CD4-positive, alpha-beta T cell (primary cell): ENCODE data around the gene TXNDC2. TPM values are rescaled to one million over a fixed set of nuclear protein-coding genes. Genes with fewer than 3 reads are reported as not detected.
A peak's percentile ranks its signal among the peaks of the same experiment; 100 is the strongest.

Experiments used
- ATAC-seq: fragments of 200-7000 bp; cut with Tn5 transposase; one replicate; pipeline ENCODE4 v1.10.0; 2022; ENCODE audit warnings: mild to moderate bottlenecking; ENCODE audit not compliant: poor library complexity
- CTCF ChIA-PET: fragments of 350-600 bp; sonication (Branson Sonifier 250); formaldehyde crosslinking; loops from one replicate; lab custom pipeline; 2021; ENCODE audit warnings: antibody characterized with exemption, inconsistent platforms; lab: Charles Lee
- POLR2A ChIA-PET: fragments of 350-600 bp; sonication (Branson Sonifier 250); formaldehyde crosslinking; loops from one replicate; lab custom pipeline; 2021; ENCODE audit warnings: antibody characterized with exemption, inconsistent platforms; lab: Charles Lee
- DNase-seq, 14 experiments: peaks; one replicate each; pipeline ENCODE4 v3.0.0-alpha.2; 2013 to 2020; ENCODE audit warnings: mixed read lengths in 2 of 14
- H3K27ac ChIP-seq, 2 donors: one replicate each; pipeline versions ENCODE4 v1.5.1 to v1.7.0; 2013; ENCODE audit warnings: low read length in 2 of 2, low read depth in 1 of 2, mild to moderate bottlenecking in 1 of 2
- H3K27me3 ChIP-seq, 2 experiments: 1 replicate in 1 of 2; 2 replicates in 1 of 2; pipeline versions ENCODE4 v1.6.1 to v1.7.0; 2013; ENCODE audit warnings: low read length in 2 of 2, control low read depth in 1 of 2, mild to moderate bottlenecking in 1 of 2, moderate library complexity in 1 of 2; ENCODE audit not compliant: insufficient read depth in 2 of 2, control insufficient read depth in 1 of 2
- H3K36me3 ChIP-seq: one replicate; pipeline ENCODE4 v1.6.1; 2013; ENCODE audit warnings: low read length, control low read depth; ENCODE audit not compliant: insufficient read depth
- H3K4me1 ChIP-seq: one replicate; pipeline ENCODE4 v1.6.1; 2013; ENCODE audit warnings: low read length, control low read depth; ENCODE audit not compliant: insufficient read depth
- H3K4me3 ChIP-seq: one replicate; pipeline ENCODE4 v1.5.1; 2013; ENCODE audit warnings: mild to moderate bottlenecking, low read length, moderate library complexity
- H3K9me3 ChIP-seq, 2 experiments: 1 replicate in 1 of 2; 2 replicates in 1 of 2; pipeline versions ENCODE4 v1.6.1 to v1.7.0; 2013; ENCODE audit warnings: low read length in 2 of 2, mild to moderate bottlenecking in 2 of 2, control low read depth in 1 of 2, moderate library complexity in 1 of 2; ENCODE audit not compliant: control insufficient read depth in 1 of 2, insufficient read depth in 1 of 2
- H3K27ac Mint-ChIP-seq: one replicate; pipeline ENCODE4 v1.8.0; 2020; ENCODE audit warnings: mixed read lengths
- H3K27me3 Mint-ChIP-seq: one replicate; pipeline ENCODE4 v1.8.0; 2021; ENCODE audit warnings: mixed read lengths
- H3K36me3 Mint-ChIP-seq: one replicate; pipeline ENCODE4 v1.8.0; 2021; ENCODE audit warnings: low read depth, mixed read lengths
- H3K4me1 Mint-ChIP-seq: one replicate; pipeline ENCODE4 v1.8.0; 2021; ENCODE audit warnings: low read depth, mixed read lengths
- H3K4me3 Mint-ChIP-seq: one replicate; pipeline ENCODE4 v1.8.0; 2020; ENCODE audit warnings: mild to moderate bottlenecking, mixed read lengths
- H3K9me3 Mint-ChIP-seq: one replicate; pipeline ENCODE4 v1.8.0; 2020; ENCODE audit warnings: mixed read lengths
- intact Hi-C, 2 experiments: fragments of 100-400 bp; cut with DNase I in 1 of 2; cut with micrococcal nuclease in 1 of 2; formaldehyde crosslinking; loops; one replicate each; pipeline versions ENCODE4 v1.15.1 to v1.9.0; 2023 to 2025; cut with DNase I, micrococcal nuclease
- total RNA-seq, 174 experiments: library from RNA in 2 of 174; stranded (reverse) in 2 of 174; gene quantifications; one replicate each; pipeline ENCODE4 v1.2.3 and lab custom pipeline; 2021 to 2026
- TF ChIP-seq, protein P1 (sequence below): fragments of 200-600 bp; IDR thresholded peaks from one replicate; pipeline ENCODE4 v1.8.0; 2022; ENCODE audit warnings: antibody characterized with exemption, mild to moderate bottlenecking

TXNDC2 gene
- total RNA-seq, 2 experiments from 2014 or later, result not detected

DNA sequence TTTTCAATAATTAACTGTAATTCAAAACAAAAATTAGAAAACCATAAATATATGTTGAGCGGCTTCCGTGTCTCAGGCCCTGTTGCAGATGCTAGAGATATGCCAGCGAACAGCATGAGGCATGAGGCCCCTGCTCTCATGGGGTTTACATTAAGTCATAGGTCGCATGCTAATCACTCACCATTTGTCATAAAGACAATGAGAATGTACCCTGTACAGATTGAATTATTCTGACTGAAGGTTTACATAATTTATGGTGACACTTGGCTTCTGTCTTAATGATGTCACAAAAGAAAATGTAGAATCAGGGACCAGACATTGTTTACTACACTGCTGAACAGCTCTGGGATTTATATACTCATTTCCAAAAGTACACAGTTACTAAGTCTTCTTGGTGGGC, 22.1 kb downstream of the TXNDC2 start:
- Mint-ChIP-seq H3K4me1 (peaks cover 2% of the 10 kb centered on the region), H3K9me3 (no peaks in the 10 kb centered on the region), H3K36me3 (no peaks in the 10 kb centered on the region), H3K27ac (no peak overlapping the region), H3K27me3 (peaks cover 44% of the 10 kb centered on the region), H3K4me3 (no peak overlapping the region)
- Histone ChIP-seq H3K4me3 (no peak overlapping the region), H3K27me3 (peaks cover 3 to 5% of the 10 kb centered on the region in 2 experiments), H3K9me3 (no peaks in the 10 kb centered on the region), H3K27ac (no peak overlapping the region), H3K36me3 (no peaks in the 10 kb centered on the region), H3K4me1 (no peaks in the 10 kb centered on the region)
- intact Hi-C loops, result no loop called here
- TF ChIP-seq, protein P1, sequence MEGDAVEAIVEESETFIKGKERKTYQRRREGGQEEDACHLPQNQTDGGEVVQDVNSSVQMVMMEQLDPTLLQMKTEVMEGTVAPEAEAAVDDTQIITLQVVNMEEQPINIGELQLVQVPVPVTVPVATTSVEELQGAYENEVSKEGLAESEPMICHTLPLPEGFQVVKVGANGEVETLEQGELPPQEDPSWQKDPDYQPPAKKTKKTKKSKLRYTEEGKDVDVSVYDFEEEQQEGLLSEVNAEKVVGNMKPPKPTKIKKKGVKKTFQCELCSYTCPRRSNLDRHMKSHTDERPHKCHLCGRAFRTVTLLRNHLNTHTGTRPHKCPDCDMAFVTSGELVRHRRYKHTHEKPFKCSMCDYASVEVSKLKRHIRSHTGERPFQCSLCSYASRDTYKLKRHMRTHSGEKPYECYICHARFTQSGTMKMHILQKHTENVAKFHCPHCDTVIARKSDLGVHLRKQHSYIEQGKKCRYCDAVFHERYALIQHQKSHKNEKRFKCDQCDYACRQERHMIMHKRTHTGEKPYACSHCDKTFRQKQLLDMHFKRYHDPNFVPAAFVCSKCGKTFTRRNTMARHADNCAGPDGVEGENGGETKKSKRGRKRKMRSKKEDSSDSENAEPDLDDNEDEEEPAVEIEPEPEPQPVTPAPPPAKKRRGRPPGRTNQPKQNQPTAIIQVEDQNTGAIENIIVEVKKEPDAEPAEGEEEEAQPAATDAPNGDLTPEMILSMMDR, result no peak
- CTCF ChIA-PET, result no interaction called here
- DNase-seq, result no peak
- POLR2A ChIA-PET, result no interaction called here
- no peak for ATAC-seq

DNA sequence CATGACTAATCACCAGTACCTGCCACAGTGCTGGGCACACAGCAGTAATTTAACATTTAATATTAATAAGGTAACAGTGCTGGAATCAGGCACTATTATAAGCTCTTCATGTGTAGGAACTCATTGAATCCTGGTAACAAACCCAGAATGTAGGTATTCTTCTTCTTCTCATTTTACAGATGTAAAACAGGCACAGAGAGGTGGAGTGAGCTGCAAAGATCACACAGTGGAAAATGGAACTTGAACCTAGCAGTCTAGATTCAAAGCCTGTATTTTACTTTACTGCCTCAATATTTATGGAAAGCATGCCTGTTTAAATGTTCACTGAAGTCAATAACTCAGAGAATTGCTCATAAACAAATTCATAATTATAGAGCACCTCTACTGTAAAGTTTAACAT, 24.3 kb downstream of the TXNDC2 start:
- DNase-seq (no peak), ATAC-seq (no peak)
- TF ChIP-seq, protein P1, result no peak
- ChIA-PET POLR2A (no interaction called here), CTCF (no interaction called here)
- Histone ChIP-seq H3K36me3 (no peaks in the 10 kb centered on the region), H3K4me1 (peaks cover 6% of the 10 kb centered on the region), H3K9me3 (no peaks in the 10 kb centered on the region), H3K27ac (no peak overlapping the region), H3K4me3 (no peak overlapping the region), H3K27me3 (peaks cover 3 to 5% of the 10 kb centered on the region in 2 experiments)
- Mint-ChIP-seq H3K9me3 (no peaks in the 10 kb centered on the region), H3K4me1 (peaks cover 13% of the 10 kb centered on the region), H3K27me3 (peaks cover 35% of the 10 kb centered on the region), H3K27ac (no peak overlapping the region), H3K36me3 (peaks cover 3% of the 10 kb centered on the region), H3K4me3 (no peak overlapping the region)
- intact Hi-C loops, result loop anchor here (5.0 to 10.0 kb wide), 8 partner anchors 293 to 1942 kb away; partner anchors contain the start of genes NDUFV2 (in 2 of the 2), CHMP1B (in 1 of the 2), PPP4R1 (in 1 of the 2) and RALBP1 (in 1 of the 2)

DNA sequence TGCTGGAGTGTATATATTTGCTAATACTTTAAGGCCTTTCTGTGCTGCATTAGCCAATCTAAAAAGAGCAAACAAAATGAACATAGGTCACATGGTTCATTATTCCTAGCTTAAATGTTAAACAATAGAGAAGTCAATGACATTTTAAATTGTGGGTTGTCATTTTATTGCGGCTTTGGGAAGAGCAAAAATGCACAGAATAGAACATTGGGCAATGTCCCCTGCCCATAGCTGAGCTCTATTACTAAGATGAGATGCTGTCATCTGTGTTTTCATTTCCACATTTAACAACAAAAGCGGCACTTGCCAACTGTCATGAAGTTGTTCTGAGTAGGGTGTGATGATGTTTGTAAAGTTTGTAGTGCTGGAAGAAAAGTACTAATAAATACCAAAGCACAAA, 24.9 kb downstream of the TXNDC2 start:
- intact Hi-C loops, result loop anchor here (5.0 to 10.0 kb wide), 8 partner anchors 293 to 1942 kb away; partner anchors contain the start of genes NDUFV2 (in 2 of the 2), CHMP1B (in 1 of the 2), PPP4R1 (in 1 of the 2) and RALBP1 (in 1 of the 2)
- no peaks in the 10 kb centered on the region for H3K9me3 Mint-ChIP-seq
- CTCF ChIA-PET, result no interaction called here

More for the DNA sequence above, 24.9 kb downstream of the TXNDC2 start:
- Histone ChIP-seq H3K36me3 (no peaks in the 10 kb centered on the region), H3K4me1 (peaks cover 6% of the 10 kb centered on the region), H3K4me3 (no peak overlapping the region), H3K9me3 (no peaks in the 10 kb centered on the region), H3K27me3 (peaks cover 3 to 5% of the 10 kb centered on the region in 2 experiments), H3K27ac (no peak overlapping the region)
- POLR2A ChIA-PET, result no interaction called here
- peaks cover 32% of the 10 kb centered on the region for H3K27me3 Mint-ChIP-seq
- DNase-seq (peak in 1 of 14 experiments; percentile 29), ATAC-seq (no peak)
- H3K4me1 Mint-ChIP-seq, result peaks cover 19% of the 10 kb centered on the region
- TF ChIP-seq, protein P1, result no peak
- peaks cover 6% of the 10 kb centered on the region for H3K36me3 Mint-ChIP-seq
- H3K27ac Mint-ChIP-seq, result no peak overlapping the region
- H3K4me3 Mint-ChIP-seq, result no peak overlapping the region
